Fibroblast of lung (primary cell): ENCODE results near the gene VAV2. TPM values are rescaled to one million over a fixed set of nuclear protein-coding genes. Genes with fewer than 3 reads are reported as not detected.

ENCODE experiments used
- DNase-seq, 2 donors: peaks; one replicate each; pipeline versions ENCODE4 v3.0.0 to v3.0.0-alpha.2; 2010; ENCODE audit warnings: low read depth in 2 of 2
- H2AFZ ChIP-seq: 2 replicates; pipeline ENCODE4 v1.5.1; 2012; ENCODE audit warnings: low read length, control low read depth, inconsistent platforms
- H3K27ac ChIP-seq: 2 replicates; pipeline ENCODE4 v1.5.1; 2011; ENCODE audit warnings: low read length, control low read depth; ENCODE audit not compliant: insufficient read depth
- H3K27me3 ChIP-seq: 2 replicates; pipeline ENCODE4 v1.5.1; 2011; ENCODE audit warnings: mild to moderate bottlenecking, low read length; ENCODE audit not compliant: control insufficient read depth, insufficient read depth
- H3K36me3 ChIP-seq: 2 replicates; pipeline ENCODE4 v1.5.1; 2011; ENCODE audit warnings: low read length; ENCODE audit not compliant: control insufficient read depth, insufficient read depth
- H3K4me1 ChIP-seq: 2 replicates; pipeline ENCODE4 v1.5.1; 2011; ENCODE audit warnings: low read length; ENCODE audit not compliant: control insufficient read depth, insufficient read depth; ENCODE audit errors: extremely low read depth
- H3K4me2 ChIP-seq: 2 replicates; pipeline ENCODE4 v1.5.1; 2011; ENCODE audit warnings: low read length, control low read depth; ENCODE audit not compliant: insufficient read depth; ENCODE audit errors: extremely low read depth
- H3K4me3 ChIP-seq, 4 experiments: fragments of 200-600 bp in 1 of 4; sonication (generic) in 1 of 4; replicated peaks in 1 of 4; 2 replicates each; pipeline ENCODE4 v1.5.1; 2011 to 2016; ENCODE audit warnings: low read length in 4 of 4, low read depth in 3 of 4, mild to moderate bottlenecking in 3 of 4, control low read depth in 2 of 4, inconsistent platforms in 1 of 4, mixed read lengths in 1 of 4; ENCODE audit not compliant: insufficient read depth in 1 of 4; ENCODE audit errors: control extremely low read depth in 1 of 4
- H3K79me2 ChIP-seq: 2 replicates; pipeline ENCODE4 v1.5.1; 2012; ENCODE audit warnings: mild to moderate bottlenecking, low read length, inconsistent platforms; ENCODE audit not compliant: control insufficient read depth, insufficient read depth
- H3K9ac ChIP-seq: 2 replicates; pipeline ENCODE4 v1.5.1; 2011; ENCODE audit warnings: mild to moderate bottlenecking, low read length, control low read depth; ENCODE audit not compliant: insufficient read depth
- H3K9me3 ChIP-seq: 2 replicates; pipeline ENCODE4 v1.5.1; 2012; ENCODE audit warnings: low read depth, low read length; ENCODE audit not compliant: control insufficient read depth, insufficient read depth
- H4K20me1 ChIP-seq: 2 replicates; pipeline ENCODE4 v1.5.1; 2011; ENCODE audit warnings: low read length; ENCODE audit not compliant: control insufficient read depth, insufficient read depth; ENCODE audit errors: extremely low read depth
- EZH2 ChIP-seq: IDR thresholded peaks from 2 replicates; pipeline ENCODE4 v1.5.1; 2012; ENCODE audit warnings: low read length, control low read depth, mild to moderate bottlenecking; ENCODE audit errors: missing control alignments
- polyA plus RNA-seq, 2 donors: library from polyadenylated mRNA; depleted of rRNA in 1 of 2; stranded (reverse) in 1 of 2; unstranded in 1 of 2; fragments of >200 nt; gene quantifications; 2 replicates each; pipeline ENCODE4 v1.2.1, GENCODE V29; 2011 to 2012; ENCODE audit warnings: missing spikeins in 1 of 2
- total RNA-seq: library from RNA; depleted of rRNA; stranded (reverse); fragments of >200 nt; gene quantifications from 2 replicates; pipeline ENCODE4 v1.2.1, GENCODE V29; 2014
- TF ChIP-seq, protein P1 (sequence below), 2 donors: IDR thresholded peaks in 1 of 2; conservative IDR thresholded peaks in 1 of 2; 1 replicate in 1 of 2; 2 replicates in 1 of 2; pipeline ENCODE4 v1.5.1; 2011 to 2012; ENCODE audit warnings: low read length in 2 of 2, control low read depth in 1 of 2, inconsistent platforms in 1 of 2, low read depth in 1 of 2, mild to moderate bottlenecking in 1 of 2

VAV2 gene
- total and polyA plus RNA-seq, 2 donors (not counting 1 experiment from before 2014, with no cell fraction given): 13.7 to 17.7 TPM

DNA sequence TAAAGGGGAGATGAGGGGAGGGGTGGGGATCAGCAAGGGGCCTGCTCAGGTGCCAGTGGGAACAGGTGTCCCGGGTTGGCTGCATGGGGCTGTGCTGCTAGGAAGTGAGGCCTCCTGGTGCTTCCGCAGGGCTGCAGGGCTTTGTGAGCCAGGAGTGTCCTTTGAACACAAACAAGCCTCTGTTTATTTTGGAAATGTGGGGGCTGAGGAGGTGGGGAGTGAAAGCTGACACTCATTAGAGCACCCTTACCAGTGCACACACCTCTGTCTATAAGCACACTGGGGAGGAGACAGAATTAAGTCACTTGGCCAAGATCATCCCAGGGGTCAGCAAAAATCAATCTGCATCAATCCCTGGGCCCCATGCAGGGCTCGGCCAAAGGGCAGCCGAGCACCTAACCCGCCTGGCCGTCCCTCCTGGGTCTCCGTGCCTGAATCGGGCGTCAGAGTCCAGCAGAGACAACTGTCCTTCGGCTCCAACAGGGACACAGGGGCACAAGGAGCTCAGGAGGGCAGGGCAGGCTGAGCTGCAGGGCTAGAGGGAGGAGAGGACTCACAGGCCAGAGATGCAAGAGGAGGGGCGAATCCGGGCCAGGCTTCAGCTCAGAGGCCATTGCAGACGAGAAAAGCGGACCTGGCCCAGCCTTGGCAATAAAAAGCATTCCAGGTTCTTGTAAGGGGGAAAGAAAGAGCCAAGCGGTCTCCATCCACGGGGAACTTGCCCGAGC lies 99.8 kb downstream of the VAV2 start:
- Histone ChIP-seq H4K20me1 (no peaks in the 10 kb centered on the region), H2AFZ (no peak overlapping the region), H3K4me3 (no peak overlapping the region), H3K9me3 (no peaks in the 10 kb centered on the region), H3K27ac (no peak overlapping the region), H3K36me3 (no peaks in the 10 kb centered on the region), H3K79me2 (peaks cover 3% of the 10 kb centered on the region), H3K4me2 (no peak overlapping the region), H3K9ac (no peak overlapping the region), H3K4me1 (peaks cover 6% of the 10 kb centered on the region), H3K27me3 (no peaks in the 10 kb centered on the region)
- no peak for DNase-seq
- TF ChIP-seq, protein P1, sequence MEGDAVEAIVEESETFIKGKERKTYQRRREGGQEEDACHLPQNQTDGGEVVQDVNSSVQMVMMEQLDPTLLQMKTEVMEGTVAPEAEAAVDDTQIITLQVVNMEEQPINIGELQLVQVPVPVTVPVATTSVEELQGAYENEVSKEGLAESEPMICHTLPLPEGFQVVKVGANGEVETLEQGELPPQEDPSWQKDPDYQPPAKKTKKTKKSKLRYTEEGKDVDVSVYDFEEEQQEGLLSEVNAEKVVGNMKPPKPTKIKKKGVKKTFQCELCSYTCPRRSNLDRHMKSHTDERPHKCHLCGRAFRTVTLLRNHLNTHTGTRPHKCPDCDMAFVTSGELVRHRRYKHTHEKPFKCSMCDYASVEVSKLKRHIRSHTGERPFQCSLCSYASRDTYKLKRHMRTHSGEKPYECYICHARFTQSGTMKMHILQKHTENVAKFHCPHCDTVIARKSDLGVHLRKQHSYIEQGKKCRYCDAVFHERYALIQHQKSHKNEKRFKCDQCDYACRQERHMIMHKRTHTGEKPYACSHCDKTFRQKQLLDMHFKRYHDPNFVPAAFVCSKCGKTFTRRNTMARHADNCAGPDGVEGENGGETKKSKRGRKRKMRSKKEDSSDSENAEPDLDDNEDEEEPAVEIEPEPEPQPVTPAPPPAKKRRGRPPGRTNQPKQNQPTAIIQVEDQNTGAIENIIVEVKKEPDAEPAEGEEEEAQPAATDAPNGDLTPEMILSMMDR (conservative IDR thresholded peaks at IDR 0.05 in 1 of 2, IDR thresholded peaks at IDR 0.05 in 1 of 2; ENCODE audit: low read depth in 1 of 2, low read length in 2 of 2): no peak
- no peak for TF ChIP-seq EZH2

GRCh38 chr9:133891741-133892140 lies 100.4 kb downstream of the VAV2 start:
- H3K4me2 ChIP-seq: no peak overlapping the region
- H3K36me3 ChIP-seq: no peaks in the 10 kb centered on the region
- no peaks in the 10 kb centered on the region for H3K27me3 ChIP-seq
- no peak for DNase-seq
- no peak overlapping the region for H3K9ac ChIP-seq
- TF ChIP-seq EZH2: no peak
- TF ChIP-seq, protein P1 (conservative IDR thresholded peaks at IDR 0.05 in 1 of 2, IDR thresholded peaks at IDR 0.05 in 1 of 2; ENCODE audit: low read depth in 1 of 2, low read length in 2 of 2): no peak
- H2AFZ ChIP-seq: no peak overlapping the region
- peaks cover 2% of the 10 kb centered on the region for H3K79me2 ChIP-seq
- H3K9me3 ChIP-seq: no peaks in the 10 kb centered on the region
- H3K4me3 ChIP-seq: no peak overlapping the region
- H3K4me1 ChIP-seq: peaks cover 6% of the 10 kb centered on the region
- no peak overlapping the region for H3K27ac ChIP-seq
- H4K20me1 ChIP-seq: no peaks in the 10 kb centered on the region

- Histone ChIP-seq H3K36me3 (no peaks in the 10 kb centered on the region), H3K27ac (no peak overlapping the region), H3K27me3 (no peaks in the 10 kb centered on the region), H3K4me3 (no peak overlapping the region), H3K9ac (no peak overlapping the region), H4K20me1 (no peaks in the 10 kb centered on the region), H2AFZ (no peak overlapping the region), H3K79me2 (peaks cover 2% of the 10 kb centered on the region), H3K4me1 (peaks cover 6% of the 10 kb centered on the region), H3K4me2 (no peak overlapping the region), H3K9me3 (no peaks in the 10 kb centered on the region)
- DNase-seq: no peak
- TF ChIP-seq, protein P1 (conservative IDR thresholded peaks at IDR 0.05 in 1 of 2, IDR thresholded peaks at IDR 0.05 in 1 of 2; ENCODE audit: low read depth in 1 of 2, low read length in 2 of 2): no peak
- TF ChIP-seq EZH2: no peak
Measured at GRCh38 chr9:133890583-133890982, 101.5 kb downstream of the VAV2 start.
